H1 (cell line): ENCODE data around the gene TBC1D19. TPM values are rescaled to one million over a fixed set of nuclear protein-coding genes. Genes with fewer than 3 reads are reported as not detected.

Experiments used
- CTCF ChIA-PET: fragments of 300-600 bp; sonication (Branson Sonifier 250); formaldehyde crosslinking; loops from one replicate; lab custom pipeline; 2021; ENCODE audit not compliant: partially characterized antibody; lab: Charles Lee
- POLR2A ChIA-PET: fragments of 300-600 bp; sonication (Branson Sonifier 250); formaldehyde crosslinking; loops from one replicate; lab custom pipeline; 2021; ENCODE audit warnings: inconsistent platforms; ENCODE audit not compliant: partially characterized antibody; lab: Charles Lee
- DNase-seq, 2 experiments: peaks; one replicate each; pipeline versions ENCODE4 v3.0.0 to v3.0.0-alpha.2; 2010 to 2022; ENCODE audit warnings: low spot score in 2 of 2, low read depth in 1 of 2, mixed read lengths in 1 of 2
- FAIRE-seq: peaks from 2 replicates; lab custom pipeline; 2011; peaks lifted over from hg19 to GRCh38; lab: Jason Lieb, UNC
- H2AFZ ChIP-seq: 2 replicates; pipeline ENCODE4 v1.8.1; 2012; ENCODE audit warnings: low read length, inconsistent platforms
- H2AK5ac ChIP-seq: 2 replicates; pipeline ENCODE4 v1.6.1; 2013; ENCODE audit warnings: low read depth, low read length
- H2BK120ac ChIP-seq: replicated peaks from 2 replicates; pipeline ENCODE3; 2013; ENCODE audit warnings: low read depth, low read length, inconsistent platforms
- H2BK12ac ChIP-seq: 2 replicates; pipeline ENCODE4 v1.6.1; 2013; ENCODE audit warnings: low read depth, low read length
- H2BK15ac ChIP-seq: 2 replicates; pipeline ENCODE4 v1.6.1; 2013; ENCODE audit warnings: low read length
- H2BK20ac ChIP-seq: 2 replicates; pipeline ENCODE4 v1.6.1; 2013; ENCODE audit warnings: low read length
- H2BK5ac ChIP-seq: 2 replicates; pipeline ENCODE4 v1.6.1; 2013; ENCODE audit warnings: low read depth, low read length
- H3K14ac ChIP-seq: 2 replicates; pipeline ENCODE4 v1.6.1; 2013; ENCODE audit warnings: inconsistent platforms; ENCODE audit not compliant: insufficient read length
- H3K18ac ChIP-seq: 2 replicates; pipeline ENCODE4 v1.6.1; 2013; ENCODE audit warnings: low read length; ENCODE audit errors: extremely low read depth
- H3K23ac ChIP-seq: 2 replicates; pipeline ENCODE4 v1.6.1; 2013; ENCODE audit warnings: inconsistent platforms; ENCODE audit not compliant: insufficient read length
- H3K23me2 ChIP-seq: 2 replicates; pipeline ENCODE4 v1.6.1; 2013; ENCODE audit warnings: low read depth, low read length
- H3K27ac ChIP-seq: 2 replicates; pipeline ENCODE4 v1.6.1; 2011; ENCODE audit warnings: low read depth, low read length, inconsistent platforms
- H3K27me3 ChIP-seq, 4 experiments: replicated peaks in 1 of 4; 1 replicate in 1 of 4; 2 replicates in 3 of 4; pipeline versions ENCODE4 v1.6.1 to v1.8.1; 2011 to 2013; ENCODE audit warnings: low read length in 3 of 4, mild to moderate bottlenecking in 3 of 4, inconsistent platforms in 2 of 4, mixed read lengths in 2 of 4, moderate library complexity in 1 of 4; ENCODE audit not compliant: control insufficient read depth in 3 of 4, insufficient read depth in 3 of 4; ENCODE audit errors: extremely low read depth in 1 of 4
- H3K36me3 ChIP-seq, 4 experiments: 2 replicates each; pipeline versions ENCODE4 v1.6.1 to v1.8.1; 2011 to 2013; ENCODE audit warnings: mild to moderate bottlenecking in 4 of 4, low read length in 3 of 4, moderate library complexity in 2 of 4, control low read depth in 1 of 4, inconsistent platforms in 1 of 4; ENCODE audit not compliant: insufficient read depth in 4 of 4, control insufficient read depth in 2 of 4
- H3K4ac ChIP-seq: replicated peaks from 2 replicates; pipeline ENCODE3; 2013; ENCODE audit warnings: low read length, low read depth, mixed read lengths, inconsistent platforms; ENCODE audit not compliant: insufficient read length
- H3K4me1 ChIP-seq, 4 experiments: replicated peaks in 1 of 4; 1 replicate in 1 of 4; 2 replicates in 3 of 4; pipeline versions ENCODE4 v1.6.1 to v1.8.1; 2011 to 2013; ENCODE audit warnings: low read length in 3 of 4, inconsistent platforms in 2 of 4, mixed read lengths in 1 of 4; ENCODE audit not compliant: insufficient read depth in 4 of 4, control insufficient read depth in 3 of 4
- H3K4me2 ChIP-seq, 2 experiments: 2 replicates each; pipeline versions ENCODE4 v1.6.1 to v1.8.1; 2011 to 2013; ENCODE audit warnings: low read depth in 2 of 2, low read length in 2 of 2, control low read depth in 1 of 2, inconsistent platforms in 1 of 2, mild to moderate bottlenecking in 1 of 2; ENCODE audit not compliant: insufficient read depth in 1 of 2
- H3K4me3 ChIP-seq, 4 experiments: fragments of 200-600, 300-600 bp in 1 of 4; sonication (generic), shearing (Covaris generic), sonication (Bioruptor Twin) in 1 of 4; 2 replicates each; pipeline versions ENCODE4 v1.5.1 to v1.8.1; 2011 to 2016; ENCODE audit warnings: low read length in 4 of 4, low read depth in 3 of 4, control low read depth in 2 of 4, inconsistent platforms in 2 of 4, mild to moderate bottlenecking in 2 of 4, mixed read lengths in 1 of 4, moderate library complexity in 1 of 4; ENCODE audit not compliant: insufficient read depth in 2 of 4; ENCODE audit errors: extremely low read depth in 1 of 4
- H3K56ac ChIP-seq: replicated peaks from 2 replicates; pipeline ENCODE3; 2013; ENCODE audit warnings: low read depth, mild to moderate bottlenecking, mixed read lengths, low read length, inconsistent platforms; ENCODE audit not compliant: insufficient read length
- H3K79me1 ChIP-seq: 2 replicates; pipeline ENCODE4 v1.6.1; 2013; ENCODE audit warnings: low read depth, low read length, control low read depth
- H3K79me2 ChIP-seq, 2 experiments: 2 replicates each; pipeline versions ENCODE4 v1.6.1 to v1.8.1; 2012 to 2013; ENCODE audit warnings: low read length in 2 of 2, mild to moderate bottlenecking in 2 of 2, inconsistent platforms in 1 of 2; ENCODE audit not compliant: insufficient read depth in 2 of 2, control insufficient read depth in 1 of 2
- H3K9ac ChIP-seq, 4 experiments: replicated peaks in 1 of 4; 1 replicate in 1 of 4; 2 replicates in 3 of 4; pipeline versions ENCODE4 v1.6.1 to v1.8.1; 2011 to 2013; ENCODE audit warnings: low read depth in 3 of 4, low read length in 3 of 4, control low read depth in 2 of 4, mild to moderate bottlenecking in 2 of 4, moderate library complexity in 2 of 4, inconsistent platforms in 1 of 4; ENCODE audit errors: extremely low read depth in 1 of 4
- H3K9me3 ChIP-seq, 2 experiments: 2 replicates each; pipeline versions ENCODE4 v1.6.1 to v1.8.1; 2012 to 2013; ENCODE audit warnings: mild to moderate bottlenecking in 2 of 2, moderate library complexity in 2 of 2, control low read depth in 1 of 2, inconsistent platforms in 1 of 2, low read depth in 1 of 2, low read length in 1 of 2, mixed read lengths in 1 of 2; ENCODE audit not compliant: insufficient read depth in 2 of 2
- H4K20me1 ChIP-seq, 2 experiments: replicated peaks in 1 of 2; 2 replicates each; pipeline versions ENCODE3 to v1.8.1; 2011 to 2013; ENCODE audit warnings: inconsistent platforms in 2 of 2, low read length in 2 of 2, mild to moderate bottlenecking in 1 of 2; ENCODE audit not compliant: insufficient read depth in 2 of 2, control insufficient read depth in 1 of 2
- H4K5ac ChIP-seq: 2 replicates; pipeline ENCODE4 v1.6.1; 2013; ENCODE audit warnings: low read length, low read depth, mixed read lengths, inconsistent platforms; ENCODE audit not compliant: insufficient read length
- H4K8ac ChIP-seq: 2 replicates; pipeline ENCODE4 v1.8.0; 2013; ENCODE audit warnings: mild to moderate bottlenecking, moderate library complexity, low read length, inconsistent platforms; ENCODE audit not compliant: insufficient read depth; ENCODE audit errors: extremely low read depth
- H4K91ac ChIP-seq: replicated peaks from 2 replicates; pipeline ENCODE3; 2013; ENCODE audit warnings: low read length, mixed read lengths, inconsistent platforms; ENCODE audit not compliant: insufficient read length
- BACH1 ChIP-seq: IDR thresholded peaks from 2 replicates; pipeline ENCODE4 v1.6.1; 2012; ENCODE audit warnings: low read length, improper control_type of control experiment
- CREB1 ChIP-seq: IDR thresholded peaks from 2 replicates; pipeline ENCODE4 v1.6.1; 2012; ENCODE audit warnings: inconsistent platforms
- KDM5A ChIP-seq: fragments of 200-600 bp; IDR thresholded peaks from 2 replicates; pipeline ENCODE4 v1.7.1; 2012; ENCODE audit warnings: mild to moderate bottlenecking, low read length, inconsistent platforms, mixed read lengths
- WGBS, 2 experiments: shearing (Covaris generic) in 1 of 2; methylation state at CpG; one replicate each; pipeline versions ENCODE4 v1.1.6 to v1.1.7; 2013 to 2015; ENCODE audit warnings: low lambda C conversion rate in 2 of 2, mixed read lengths in 2 of 2, inconsistent platforms in 1 of 2, low coverage in 1 of 2, missing lambda C conversion rate in 1 of 2; ENCODE audit not compliant: insufficient replicate concordance in 2 of 2, insufficient coverage in 1 of 2, insufficient read length in 1 of 2; ENCODE audit errors: extremely low coverage in 1 of 2, missing lambda C conversion rate in 1 of 2; 5-methylcytosine and 5-hydroxymethylcytosine counted together
- polyA plus RNA-seq, 7 experiments: library from polyadenylated mRNA; depleted of rRNA in 3 of 7; stranded (reverse) in 5 of 7; unstranded in 2 of 7; fragments of >200 nt in 5 of 7; fragments of 200-250 nt in 2 of 7; gene quantifications; 1 replicate in 5 of 7; 2 replicates in 1 of 7; 4 replicates in 1 of 7; pipeline versions ENCODE4 v1.2.1 to v1.2.3, GENCODE V29; 2011 to 2013; ENCODE audit warnings: missing spikeins in 2 of 7, mixed read lengths in 2 of 7
- total RNA-seq: library from RNA; stranded (reverse); fragmentation: NEBNext Ultra II Directional; extraction: Animal tissue kit (Norgen Biotek cat#: 25700); gene quantifications from 2 replicates; pipeline ENCODE4 v1.2.1, GENCODE V29; 2021

The TBC1D19 gene
- total and polyA plus RNA-seq, 2 of the 8 experiments (the other 6 are each of a cell fraction or from before 2014, with no cell fraction given) = 1.9 to 3.5 TPM

- H4K8ac ChIP-seq = no peak overlapping the region
- no peak for DNase-seq
- no peaks in the 10 kb centered on the region for H3K27me3 ChIP-seq
- TF ChIP-seq BACH1 = no peak
- TF ChIP-seq KDM5A = no peak
- TF ChIP-seq CREB1 = no peak
- TF ChIP-seq, all 59 proteins: peak for 0
- Histone ChIP-seq H2BK120ac (no peak overlapping the region), H3K56ac (no peak overlapping the region), H3K4me1 (no peaks in the 10 kb centered on the region), H2BK20ac (no peak overlapping the region), H3K27ac (no peak overlapping the region), H4K20me1 (no peaks in the 10 kb centered on the region), H2BK12ac (no peak overlapping the region), H4K91ac (no peak overlapping the region), H3K4me2 (no peak overlapping the region), H3K23ac (no peak overlapping the region), H3K4ac (no peak overlapping the region), H3K9me3 (peaks cover 0 to 2% of the 10 kb centered on the region in 2 experiments; a peak in 1 of 4 replicates), H3K79me2 (no peaks in the 10 kb centered on the region), H3K18ac (no peak overlapping the region), H3K79me1 (no peaks in the 10 kb centered on the region), H2AFZ (no peak overlapping the region), H2BK5ac (no peak overlapping the region), H3K36me3 (no peaks in the 10 kb centered on the region), H2BK15ac (no peak overlapping the region), H3K14ac (no peak overlapping the region), H2AK5ac (no peak overlapping the region), H4K5ac (no peak overlapping the region), H3K23me2 (no peaks in the 10 kb centered on the region), H3K4me3 (no peak overlapping the region), H3K9ac (no peak overlapping the region)
- ChIA-PET CTCF (interaction anchor here (0.5 to 1.0 kb wide), 2 partner anchors 8 to 1920 kb away, joined by 3 read pairs; no protein-coding TSS in a partner anchor), POLR2A (no interaction called here)
- WGBS, 2 experiments = 95% methylated on average over 3 of the region's 3 CpGs; no CpG with 5 or more reads in 1 of the 2 experiments
- no peak for FAIRE-seq
These were observed 40.9 kb upstream of the TBC1D19 start for GRCh38 chr4:26542991-26543390.
